Loucy (cell line): ENCODE results near the gene CTCFL.

Experiments used
- EZH2phosphoT487 ChIP-seq: fragments of 200-600 bp; IDR thresholded peaks from 2 replicates; pipeline ENCODE4 v1.6.1; 2018; ENCODE audit warnings: antibody characterized with exemption, mild to moderate bottlenecking, moderate library complexity, borderline replicate concordance
- TF ChIP-seq, protein P1 (sequence below): fragments of 200-600 bp; sonication (generic); conservative IDR thresholded peaks from 2 replicates; pipeline ENCODE4 v1.5.1; 2014; ENCODE audit warnings: mild to moderate bottlenecking, antibody characterized with exemption, low read length

DNA sequence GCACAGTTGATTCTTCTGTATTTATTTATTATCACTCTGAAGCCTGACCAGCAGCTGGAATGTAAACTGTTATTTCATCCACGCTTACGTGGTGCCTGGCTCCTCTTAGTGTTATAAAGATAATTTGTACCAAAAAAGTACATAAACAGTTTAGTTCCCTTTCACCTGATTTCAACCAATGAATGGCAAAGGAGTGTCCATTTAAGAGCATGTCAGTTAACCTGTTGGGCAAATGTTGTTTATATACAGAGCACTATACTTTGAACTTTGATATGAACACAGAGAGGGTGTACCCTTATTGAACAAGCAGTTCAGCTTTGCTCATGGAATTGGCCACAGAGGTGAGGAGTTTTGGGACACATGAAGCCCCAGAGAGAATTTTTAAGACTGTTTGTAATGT is 7.2 kb upstream of the CTCFL start:
- TF ChIP-seq, protein P1, sequence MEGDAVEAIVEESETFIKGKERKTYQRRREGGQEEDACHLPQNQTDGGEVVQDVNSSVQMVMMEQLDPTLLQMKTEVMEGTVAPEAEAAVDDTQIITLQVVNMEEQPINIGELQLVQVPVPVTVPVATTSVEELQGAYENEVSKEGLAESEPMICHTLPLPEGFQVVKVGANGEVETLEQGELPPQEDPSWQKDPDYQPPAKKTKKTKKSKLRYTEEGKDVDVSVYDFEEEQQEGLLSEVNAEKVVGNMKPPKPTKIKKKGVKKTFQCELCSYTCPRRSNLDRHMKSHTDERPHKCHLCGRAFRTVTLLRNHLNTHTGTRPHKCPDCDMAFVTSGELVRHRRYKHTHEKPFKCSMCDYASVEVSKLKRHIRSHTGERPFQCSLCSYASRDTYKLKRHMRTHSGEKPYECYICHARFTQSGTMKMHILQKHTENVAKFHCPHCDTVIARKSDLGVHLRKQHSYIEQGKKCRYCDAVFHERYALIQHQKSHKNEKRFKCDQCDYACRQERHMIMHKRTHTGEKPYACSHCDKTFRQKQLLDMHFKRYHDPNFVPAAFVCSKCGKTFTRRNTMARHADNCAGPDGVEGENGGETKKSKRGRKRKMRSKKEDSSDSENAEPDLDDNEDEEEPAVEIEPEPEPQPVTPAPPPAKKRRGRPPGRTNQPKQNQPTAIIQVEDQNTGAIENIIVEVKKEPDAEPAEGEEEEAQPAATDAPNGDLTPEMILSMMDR: no peak
- no peak for TF ChIP-seq EZH2phosphoT487
